ENCODE measurements around the gene NAA25.

DNA sequence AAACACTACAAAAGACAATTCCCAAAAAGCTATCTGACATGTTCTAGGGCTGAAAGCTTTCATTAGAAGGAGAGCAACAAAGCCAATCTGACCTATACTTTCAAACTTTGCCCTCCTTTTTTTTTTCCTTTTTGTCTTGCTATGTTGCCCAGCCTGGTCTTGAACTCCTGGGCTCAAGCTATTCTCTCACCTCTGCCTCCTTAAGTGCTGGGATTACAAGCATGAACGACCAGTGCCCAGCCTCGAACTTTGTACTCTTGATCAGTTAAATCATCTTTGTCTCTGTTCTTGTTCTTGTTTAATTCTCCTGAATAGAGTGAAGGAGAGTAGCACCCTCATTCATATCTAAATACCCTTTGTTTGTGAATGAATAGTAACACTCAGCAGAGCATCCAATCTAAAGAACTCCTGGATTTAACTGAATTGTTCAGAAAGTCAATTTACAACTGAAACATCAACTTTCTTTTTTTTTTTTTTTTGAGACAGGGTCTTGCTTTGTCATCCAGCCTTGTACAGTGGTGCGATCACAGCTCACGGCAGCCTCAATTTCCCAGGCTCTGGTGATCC lies 73.3 kb downstream of the NAA25 start:
- no peak for TF ChIP-seq POLR2AphosphoS5 (IDR thresholded peaks at IDR 0.05; ENCODE audit: low read depth, low read length)
- TF ChIP-seq EZH2phosphoT487 (IDR thresholded peaks at IDR 0.05; ENCODE audit: borderline replicate concordance, low read depth): no peak
- TF ChIP-seq SIN3A (IDR thresholded peaks at IDR 0.05; ENCODE audit: borderline replicate concordance, low read depth, low read length): no peak
- TF ChIP-seq SMC3 (IDR thresholded peaks at IDR 0.05; ENCODE audit: low read depth, low read length): no peak
- TF ChIP-seq, protein P1, sequence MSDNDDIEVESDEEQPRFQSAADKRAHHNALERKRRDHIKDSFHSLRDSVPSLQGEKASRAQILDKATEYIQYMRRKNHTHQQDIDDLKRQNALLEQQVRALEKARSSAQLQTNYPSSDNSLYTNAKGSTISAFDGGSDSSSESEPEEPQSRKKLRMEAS (IDR thresholded peaks at IDR 0.05; ENCODE audit: low read depth): no peak
- TF ChIP-seq, protein P2, sequence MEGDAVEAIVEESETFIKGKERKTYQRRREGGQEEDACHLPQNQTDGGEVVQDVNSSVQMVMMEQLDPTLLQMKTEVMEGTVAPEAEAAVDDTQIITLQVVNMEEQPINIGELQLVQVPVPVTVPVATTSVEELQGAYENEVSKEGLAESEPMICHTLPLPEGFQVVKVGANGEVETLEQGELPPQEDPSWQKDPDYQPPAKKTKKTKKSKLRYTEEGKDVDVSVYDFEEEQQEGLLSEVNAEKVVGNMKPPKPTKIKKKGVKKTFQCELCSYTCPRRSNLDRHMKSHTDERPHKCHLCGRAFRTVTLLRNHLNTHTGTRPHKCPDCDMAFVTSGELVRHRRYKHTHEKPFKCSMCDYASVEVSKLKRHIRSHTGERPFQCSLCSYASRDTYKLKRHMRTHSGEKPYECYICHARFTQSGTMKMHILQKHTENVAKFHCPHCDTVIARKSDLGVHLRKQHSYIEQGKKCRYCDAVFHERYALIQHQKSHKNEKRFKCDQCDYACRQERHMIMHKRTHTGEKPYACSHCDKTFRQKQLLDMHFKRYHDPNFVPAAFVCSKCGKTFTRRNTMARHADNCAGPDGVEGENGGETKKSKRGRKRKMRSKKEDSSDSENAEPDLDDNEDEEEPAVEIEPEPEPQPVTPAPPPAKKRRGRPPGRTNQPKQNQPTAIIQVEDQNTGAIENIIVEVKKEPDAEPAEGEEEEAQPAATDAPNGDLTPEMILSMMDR (IDR thresholded peaks at IDR 0.05): no peak
- TF ChIP-seq CHD2 (IDR thresholded peaks at IDR 0.05; ENCODE audit: low read length, partially characterized antibody): no peak
- TF ChIP-seq TAF1 (IDR thresholded peaks at IDR 0.05; ENCODE audit: borderline replicate concordance, low read depth, low read length): no peak

Measured in SK-N-SH (cell line).